ENCODE data around the gene NRP1. TPM values are rescaled to one million over a fixed set of nuclear protein-coding genes. Genes with fewer than 3 reads are reported as not detected.
A peak's percentile ranks its signal among the peaks of the same experiment; 100 is the strongest.

NRP1 gene
- total RNA-seq, 1 donor from 2014 or later: 122 TPM

GRCh38 chr10:33211106-33211878 is 123.2 kb downstream of the NRP1 start:
- no peak for TF ChIP-seq CTCF (IDR thresholded peaks at IDR 0.05)
- H3K4me1 ChIP-seq: peaks cover 3 to 17% of the 10 kb centered on the region in 2 donors
- no peaks in the 10 kb centered on the region for H3K9me3 ChIP-seq
- H3K27ac ChIP-seq: peak overlapping the region; percentile 64 to 72
- H3K4me3 ChIP-seq: no peak overlapping the region
- no peaks in the 10 kb centered on the region for H3K27me3 ChIP-seq
- H3K36me3 ChIP-seq: peaks cover 6 to 28% of the 10 kb centered on the region in 2 donors
- peak in 1 of 2 donors; percentile 79 for DNase-seq (ENCODE audit: low spot score in 2 of 2)
- intact Hi-C loops (cut with DNase I): no loop called here

GRCh38 chr10:33209802-33210201 is 124.7 kb downstream of the NRP1 start:
- Histone ChIP-seq H3K27me3 (no peaks in the 10 kb centered on the region), H3K4me1 (peaks cover 0 to 14% of the 10 kb centered on the region in 2 donors), H3K36me3 (peaks cover 7 to 38% of the 10 kb centered on the region in 2 donors), H3K27ac (no peak overlapping the region), H3K9me3 (no peaks in the 10 kb centered on the region), H3K4me3 (no peak overlapping the region)
- intact Hi-C loops (cut with DNase I): no loop called here
- no peak for DNase-seq (ENCODE audit: low spot score in 2 of 2)
- no peak for TF ChIP-seq CTCF (IDR thresholded peaks at IDR 0.05)

- H3K9me3 ChIP-seq: no peaks in the 10 kb centered on the region
- intact Hi-C loops (cut with DNase I): no loop called here
- H3K27ac ChIP-seq: no peak overlapping the region
- H3K27me3 ChIP-seq: no peaks in the 10 kb centered on the region
- peaks cover 0 to 14% of the 10 kb centered on the region in 2 donors for H3K4me1 ChIP-seq
- no peak overlapping the region for H3K4me3 ChIP-seq
- H3K36me3 ChIP-seq: peaks cover 7 to 27% of the 10 kb centered on the region in 2 donors
- TF ChIP-seq CTCF (IDR thresholded peaks at IDR 0.05): no peak
- no peak for DNase-seq (ENCODE audit: low spot score in 2 of 2)
Measured at GRCh38 chr10:33208166-33208565, 126.3 kb downstream of the NRP1 start.

- no peak overlapping the region for H3K27ac ChIP-seq
- no peak for DNase-seq (ENCODE audit: low spot score in 2 of 2)
- intact Hi-C loops (cut with DNase I): no loop called here
- H3K27me3 ChIP-seq: no peaks in the 10 kb centered on the region
- no peaks in the 10 kb centered on the region for H3K4me1 ChIP-seq
- no peak for TF ChIP-seq CTCF (IDR thresholded peaks at IDR 0.05)
- H3K9me3 ChIP-seq: no peaks in the 10 kb centered on the region
- H3K36me3 ChIP-seq: peaks cover 17 to 35% of the 10 kb centered on the region in 2 donors
- no peak overlapping the region for H3K4me3 ChIP-seq
Measured at GRCh38 chr10:33204031-33204430, 130.4 kb downstream of the NRP1 start.

GRCh38 chr10:33201971-33202370 is 132.5 kb downstream of the NRP1 start:
- Histone ChIP-seq H3K27me3 (no peaks in the 10 kb centered on the region), H3K4me3 (no peak overlapping the region), H3K36me3 (peaks cover 17 to 30% of the 10 kb centered on the region in 2 donors), H3K27ac (no peak overlapping the region), H3K4me1 (no peaks in the 10 kb centered on the region), H3K9me3 (no peaks in the 10 kb centered on the region)
- intact Hi-C loops (cut with DNase I): no loop called here
- DNase-seq (ENCODE audit: low spot score in 2 of 2): no peak
- no peak for TF ChIP-seq CTCF (IDR thresholded peaks at IDR 0.05)
